HCT116 (cell line): ENCODE measurements around the gene IP6K2. TPM values are rescaled to one million over a fixed set of nuclear protein-coding genes. Genes with fewer than 3 reads are reported as not detected.

Experiments used
- ATAC-seq: fragments of 200-7000 bp; cut with Tn5 transposase; 2 replicates; pipeline ENCODE4 v1.9.1; 2020; ENCODE audit warnings: mild to moderate bottlenecking, moderate library complexity
- BruUV-seq: library from RNA; stranded (reverse); fragments of 400-500 nt; replicated peaks from 2 replicates; lab custom pipeline; 2021; lab: Mats Ljungman, UMichigan
- CTCF ChIA-PET: fragments of 300-600 bp; sonication (Branson Sonifier 250); formaldehyde crosslinking; loops from one replicate; lab custom pipeline; 2021; ENCODE audit warnings: antibody characterized with exemption; lab: Charles Lee
- POLR2A ChIA-PET: fragments of 300-600, 350-600 bp; sonication (Branson Sonifier 250); formaldehyde crosslinking; loops from one replicate; lab custom pipeline; 2021; ENCODE audit warnings: antibody characterized with exemption; lab: Charles Lee
- RAD21 ChIA-PET, 2 experiments: fragments of 300-600 bp; sonication (Branson Sonifier 250); formaldehyde crosslinking; loops; one replicate each; lab custom pipeline; 2023; ENCODE audit warnings: low total read pairs in 2 of 2; ENCODE audit not compliant: uncharacterized antibody in 2 of 2, unreplicated experiment in 2 of 2, low non-redundant PET in 1 of 2; lab: Charles Lee
- DNase-seq: peaks from one replicate; pipeline ENCODE4 v3.0.0-alpha.2; 2010; ENCODE audit warnings: low read depth, low spot score
- H2AFZ ChIP-seq: fragments of 200-600 bp; shearing (Covaris generic), sonication (generic); 2 replicates; pipeline ENCODE4 v1.6.1; 2017; ENCODE audit warnings: low read depth, mixed run types, mixed read lengths, antibody characterized with exemption, low read length; ENCODE audit not compliant: poor library complexity, severe bottlenecking
- H3K27ac ChIP-seq: 2 replicates; pipeline ENCODE4 v1.5.1; 2012; ENCODE audit warnings: low read depth, low read length
- H3K27me3 ChIP-seq: fragments of 200-600 bp; sonication (generic); 2 replicates; pipeline ENCODE4 v1.6.1; 2016; ENCODE audit warnings: mixed run types, low read length, mixed read lengths; ENCODE audit not compliant: insufficient read depth
- H3K36me3 ChIP-seq, 2 experiments: fragments of 200-500 bp in 1 of 2; fragments of 200-600 bp in 1 of 2; sonication (Bioruptor generic) in 1 of 2; sonication (generic) in 1 of 2; 2 replicates each; pipeline versions ENCODE4 v1.5.1 to v1.6.1; 2014 to 2016; ENCODE audit warnings: low read length in 2 of 2, inconsistent platforms in 1 of 2, mixed read lengths in 1 of 2, mixed run types in 1 of 2; ENCODE audit not compliant: insufficient read depth in 2 of 2, control insufficient read depth in 1 of 2
- H3K4me1 ChIP-seq, 2 experiments: fragments of 200-600 bp in 1 of 2; sonication (generic) in 1 of 2; 2 replicates each; pipeline versions ENCODE4 v1.5.1 to v1.6.1; 2012 to 2017; ENCODE audit warnings: low read length in 2 of 2, inconsistent platforms in 1 of 2, mild to moderate bottlenecking in 1 of 2, mixed read lengths in 1 of 2, mixed run types in 1 of 2, moderate library complexity in 1 of 2; ENCODE audit not compliant: insufficient read depth in 2 of 2, control insufficient read depth in 1 of 2
- H3K4me2 ChIP-seq: fragments of 200-600 bp; sonication (generic); 2 replicates; pipeline ENCODE4 v1.6.1; 2017; ENCODE audit warnings: mixed run types, low read length, mixed read lengths
- H3K4me3 ChIP-seq, 2 experiments: fragments of 200-600 bp in 1 of 2; sonication (generic) in 1 of 2; replicated peaks in 1 of 2; 2 replicates each; pipeline ENCODE4 v1.5.1; 2011 to 2016; ENCODE audit warnings: low read length in 2 of 2, control low read depth in 1 of 2, low read depth in 1 of 2, mild to moderate bottlenecking in 1 of 2, mixed read lengths in 1 of 2, mixed run types in 1 of 2
- H3K79me2 ChIP-seq: fragments of 200-600 bp; sonication (generic); 2 replicates; pipeline ENCODE4 v1.6.1; 2017; ENCODE audit warnings: mild to moderate bottlenecking, mixed run types, low read length, moderate library complexity, mixed read lengths; ENCODE audit not compliant: insufficient read depth
- H3K9ac ChIP-seq: fragments of 200-600 bp; sonication (generic); 2 replicates; pipeline ENCODE4 v1.6.1; 2016; ENCODE audit warnings: low read length, mixed read lengths
- H3K9me2 ChIP-seq: fragments of 200-600 bp; sonication (generic), shearing (Covaris generic); 2 replicates; pipeline ENCODE4 v1.6.1; 2017; ENCODE audit warnings: mixed run types, mild to moderate bottlenecking, moderate library complexity; ENCODE audit not compliant: insufficient read depth
- H3K9me3 ChIP-seq, 2 experiments: fragments of 200-500 bp in 1 of 2; fragments of 200-600 bp in 1 of 2; sonication (Bioruptor generic) in 1 of 2; sonication (generic) in 1 of 2; 2 replicates each; pipeline ENCODE4 v1.6.1; 2014 to 2017; ENCODE audit warnings: low read length in 2 of 2, mixed read lengths in 2 of 2, inconsistent platforms in 1 of 2, low read depth in 1 of 2, mild to moderate bottlenecking in 1 of 2, mixed run types in 1 of 2, moderate library complexity in 1 of 2; ENCODE audit not compliant: control insufficient read depth in 1 of 2, insufficient read depth in 1 of 2
- H4K20me1 ChIP-seq: fragments of 200-600 bp; sonication (generic), shearing (Covaris generic); 2 replicates; pipeline ENCODE4 v1.6.1; 2017; ENCODE audit warnings: mixed run types, mild to moderate bottlenecking, moderate library complexity; ENCODE audit not compliant: insufficient read depth
- CBX3 ChIP-seq: IDR thresholded peaks from 2 replicates; pipeline ENCODE4 v1.6.1; 2012; ENCODE audit warnings: low read depth
- EZH2 ChIP-seq: fragments of 200-600 bp; sonication (generic); IDR thresholded peaks from 2 replicates; pipeline ENCODE4 v1.6.1; 2017; ENCODE audit warnings: antibody characterized with exemption, mixed run types
- FOSL1 ChIP-seq: IDR thresholded peaks from 2 replicates; pipeline ENCODE4 v1.6.1; 2012; ENCODE audit warnings: low read depth
- POLR2AphosphoS5 ChIP-seq: IDR thresholded peaks from 2 replicates; pipeline ENCODE4 v1.6.1; 2011; ENCODE audit warnings: mild to moderate bottlenecking, low read depth, low read length, moderate library complexity
- RAD21 ChIP-seq: IDR thresholded peaks from 2 replicates; pipeline ENCODE4 v1.6.1; 2012; ENCODE audit warnings: low read depth, mild to moderate bottlenecking
- YY1 ChIP-seq: IDR thresholded peaks from 2 replicates; pipeline ENCODE4 v1.6.1; 2011; ENCODE audit warnings: low read length, low read depth, moderate library complexity, mild to moderate bottlenecking; ENCODE audit not compliant: insufficient replicate concordance; ENCODE audit errors: extremely low read depth
- ZFX ChIP-seq: fragments of 450-650 bp; IDR thresholded peaks from 2 replicates; pipeline ENCODE4 v1.6.1; 2017
- ZNF274 ChIP-seq: fragments of 200-500 bp; sonication (Bioruptor generic); IDR thresholded peaks from 2 replicates; pipeline ENCODE4 v1.6.1; 2014; ENCODE audit warnings: mild to moderate bottlenecking, low read depth, low read length, inconsistent platforms
- intact Hi-C: fragments of 100-400 bp; cut with micrococcal nuclease; formaldehyde crosslinking; loops from 2 replicates; pipeline ENCODE4 v1.10.0; 2022
- total RNA-seq: library from RNA; stranded (reverse); gene quantifications from one replicate; pipeline ENCODE4 v1.2.1, GENCODE V29; 2021; ENCODE audit not compliant: unreplicated experiment
- TF ChIP-seq, protein P1 (sequence below), 3 experiments: fragments of 200-600 bp in 1 of 3; sonication (generic) in 1 of 3; IDR thresholded peaks in 2 of 3; conservative IDR thresholded peaks in 1 of 3; 2 replicates each; pipeline ENCODE4 v1.5.1; 2012 to 2017; ENCODE audit warnings: low read depth in 2 of 3, low read length in 2 of 3, antibody characterized with exemption in 1 of 3, borderline replicate concordance in 1 of 3, control low read depth in 1 of 3, mild to moderate bottlenecking in 1 of 3, mixed read lengths in 1 of 3, mixed run types in 1 of 3, moderate library complexity in 1 of 3; ENCODE audit not compliant: insufficient read depth in 1 of 3
- TF ChIP-seq, protein P2 (sequence below): IDR thresholded peaks from 2 replicates; pipeline ENCODE4 v1.6.1; 2011; ENCODE audit warnings: mild to moderate bottlenecking, low read length, moderate library complexity; ENCODE audit not compliant: insufficient replicate concordance; ENCODE audit errors: extremely low read depth
- TF ChIP-seq, protein P3 (sequence below): IDR thresholded peaks from 2 replicates; pipeline ENCODE4 v1.6.1; 2012

Gene IP6K2
- total RNA-seq, 1 experiment from 2014 or later = 89.5 TPM

DNA sequence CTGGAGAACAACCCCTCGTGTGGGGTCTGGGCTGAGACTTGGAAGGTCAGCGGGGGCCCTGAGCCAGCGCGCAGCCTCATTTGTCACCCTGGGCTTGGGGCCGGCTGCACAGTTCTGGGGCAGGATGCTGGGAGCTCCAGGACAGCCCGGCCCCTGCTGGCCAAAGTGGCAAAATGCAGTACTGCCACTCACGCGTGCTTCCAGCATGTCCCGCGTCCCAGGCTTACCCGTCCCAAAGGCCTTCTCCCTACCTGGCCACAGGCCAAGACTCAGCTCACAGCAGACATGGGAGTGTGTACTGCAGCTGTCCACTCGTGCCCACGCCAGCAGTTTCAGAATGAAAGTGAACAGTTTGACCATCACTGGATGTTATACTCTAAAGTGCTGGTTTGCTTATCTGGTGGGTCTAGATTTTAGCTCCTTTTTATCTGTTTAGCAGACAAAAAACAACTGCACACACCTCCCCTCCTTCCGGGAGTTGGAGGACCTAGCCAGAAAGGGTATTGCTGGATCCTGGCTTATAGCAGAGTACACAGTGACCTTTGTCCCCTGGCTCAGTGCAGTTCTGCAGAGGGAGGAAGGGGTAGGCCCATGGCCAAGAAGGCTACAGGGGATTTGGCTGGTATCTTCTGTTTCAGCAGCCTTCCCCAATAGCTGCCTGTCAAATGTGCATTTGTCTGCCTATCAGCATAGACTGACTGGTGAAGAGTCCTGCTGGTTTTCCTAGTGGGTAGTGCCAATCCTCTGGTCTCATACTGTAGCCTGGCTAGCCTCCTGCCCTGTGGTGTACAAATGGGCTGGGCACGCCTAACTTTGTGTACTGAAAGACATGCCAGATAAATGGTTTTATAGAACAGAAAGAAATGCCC lies 23.2 kb upstream of the IP6K2 start:
- H2AFZ ChIP-seq = peak overlapping the region; percentile 86
- no peaks in the 10 kb centered on the region for H3K9me3 ChIP-seq
- H3K27ac ChIP-seq = peak overlapping the region; percentile 26; the same call in 1 of the 2 replicates
- RAD21 ChIA-PET = interaction anchor here (0.6 to 0.9 kb wide), 3 partner anchors 20 to 183 kb away, joined by 3 to 5 read pairs (median 4); partner anchors contain the start of gene IP6K2 (in 1 of the 2)
- peak overlapping the region; percentile 47 for H3K9ac ChIP-seq
- intact Hi-C loops = no loop called here
- BruUV-seq = no TSS peak
- H3K4me1 ChIP-seq = peaks cover 11 to 12% of the 10 kb centered on the region in 2 experiments
- DNase-seq (peak; percentile 59), ATAC-seq (peak; percentile 100)
- H3K4me2 ChIP-seq = peak overlapping the region; percentile 52
- H3K79me2 ChIP-seq = no peaks in the 10 kb centered on the region
- peak; percentile 48; the same call in 1 of the 2 replicates for TF ChIP-seq CBX3
- 0 out of 2 replicates have a peak, but pooled peaks have one; percentile 29 for TF ChIP-seq ZFX
- TF ChIP-seq YY1 = no peak
- TF ChIP-seq FOSL1 = no peak
- TF ChIP-seq, protein P1, sequence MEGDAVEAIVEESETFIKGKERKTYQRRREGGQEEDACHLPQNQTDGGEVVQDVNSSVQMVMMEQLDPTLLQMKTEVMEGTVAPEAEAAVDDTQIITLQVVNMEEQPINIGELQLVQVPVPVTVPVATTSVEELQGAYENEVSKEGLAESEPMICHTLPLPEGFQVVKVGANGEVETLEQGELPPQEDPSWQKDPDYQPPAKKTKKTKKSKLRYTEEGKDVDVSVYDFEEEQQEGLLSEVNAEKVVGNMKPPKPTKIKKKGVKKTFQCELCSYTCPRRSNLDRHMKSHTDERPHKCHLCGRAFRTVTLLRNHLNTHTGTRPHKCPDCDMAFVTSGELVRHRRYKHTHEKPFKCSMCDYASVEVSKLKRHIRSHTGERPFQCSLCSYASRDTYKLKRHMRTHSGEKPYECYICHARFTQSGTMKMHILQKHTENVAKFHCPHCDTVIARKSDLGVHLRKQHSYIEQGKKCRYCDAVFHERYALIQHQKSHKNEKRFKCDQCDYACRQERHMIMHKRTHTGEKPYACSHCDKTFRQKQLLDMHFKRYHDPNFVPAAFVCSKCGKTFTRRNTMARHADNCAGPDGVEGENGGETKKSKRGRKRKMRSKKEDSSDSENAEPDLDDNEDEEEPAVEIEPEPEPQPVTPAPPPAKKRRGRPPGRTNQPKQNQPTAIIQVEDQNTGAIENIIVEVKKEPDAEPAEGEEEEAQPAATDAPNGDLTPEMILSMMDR (IDR thresholded peaks at IDR 0.05 in 2 of 3, conservative IDR thresholded peaks at IDR 0.05 in 1 of 3; ENCODE audit: borderline replicate concordance in 1 of 3, insufficient read depth in 1 of 3, low read depth in 2 of 3, low read length in 2 of 3) = peak; percentile 43 to 89 (median 82); a peak in 5 of 6 replicates
- TF ChIP-seq POLR2AphosphoS5 = peak; percentile 34; the same call in 1 of the 2 replicates
- TF ChIP-seq, protein P2, sequence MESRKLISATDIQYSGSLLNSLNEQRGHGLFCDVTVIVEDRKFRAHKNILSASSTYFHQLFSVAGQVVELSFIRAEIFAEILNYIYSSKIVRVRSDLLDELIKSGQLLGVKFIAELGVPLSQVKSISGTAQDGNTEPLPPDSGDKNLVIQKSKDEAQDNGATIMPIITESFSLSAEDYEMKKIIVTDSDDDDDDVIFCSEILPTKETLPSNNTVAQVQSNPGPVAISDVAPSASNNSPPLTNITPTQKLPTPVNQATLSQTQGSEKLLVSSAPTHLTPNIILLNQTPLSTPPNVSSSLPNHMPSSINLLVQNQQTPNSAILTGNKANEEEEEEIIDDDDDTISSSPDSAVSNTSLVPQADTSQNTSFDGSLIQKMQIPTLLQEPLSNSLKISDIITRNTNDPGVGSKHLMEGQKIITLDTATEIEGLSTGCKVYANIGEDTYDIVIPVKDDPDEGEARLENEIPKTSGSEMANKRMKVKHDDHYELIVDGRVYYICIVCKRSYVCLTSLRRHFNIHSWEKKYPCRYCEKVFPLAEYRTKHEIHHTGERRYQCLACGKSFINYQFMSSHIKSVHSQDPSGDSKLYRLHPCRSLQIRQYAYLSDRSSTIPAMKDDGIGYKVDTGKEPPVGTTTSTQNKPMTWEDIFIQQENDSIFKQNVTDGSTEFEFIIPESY = no peak
- TF ChIP-seq, protein P3, sequence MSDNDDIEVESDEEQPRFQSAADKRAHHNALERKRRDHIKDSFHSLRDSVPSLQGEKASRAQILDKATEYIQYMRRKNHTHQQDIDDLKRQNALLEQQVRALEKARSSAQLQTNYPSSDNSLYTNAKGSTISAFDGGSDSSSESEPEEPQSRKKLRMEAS = peak; percentile 54; the same call in 1 of the 2 replicates
- TF ChIP-seq EZH2 = no peak
- TF ChIP-seq ZNF274 = no peak
- TF ChIP-seq RAD21 = peak; percentile 60
- TF ChIP-seq, all 23 proteins: peak for 6
- H4K20me1 ChIP-seq = no peaks in the 10 kb centered on the region
- CTCF ChIA-PET = interaction anchor here (0.8 to 2.1 kb wide), 24 partner anchors 8 to 339 kb away, joined by 3 to 12 read pairs (median 3); partner anchors contain the start of genes ARIH2, IP6K2, SLC25A20 and WDR6
- H3K9me2 ChIP-seq = no peaks in the 10 kb centered on the region
- POLR2A ChIA-PET = interaction anchor here (1.5 kb wide), 1 partner anchor 23 kb away, joined by 8 read pairs; the partner anchor contains the start of gene IP6K2
- H3K27me3 ChIP-seq = no peaks in the 10 kb centered on the region
- no peak overlapping the region for H3K4me3 ChIP-seq
- H3K36me3 ChIP-seq = no peaks in the 10 kb centered on the region
